UCSD-AML1 (cell line): Measurements from ENCODE around the gene LTBR.

ENCODE experiments used
- DNase-seq: peaks from one replicate; lab custom pipeline; 2025; ENCODE audit not compliant: unreplicated experiment; lab: John Stamatoyannopoulos, UW

Gene LTBR

GRCh38 chr12:6346235-6346832 lies 37.6 kb upstream of the LTBR start:
- no peak for DNase-seq

GRCh38 chr12:6346942-6347341 lies 37.0 kb upstream of the LTBR start:
- no peak for DNase-seq

GRCh38 chr12:6347367-6348338 lies 36.3 kb upstream of the LTBR start:
- peak; percentile 54 for DNase-seq

GRCh38 chr12:6351622-6352021 lies 32.3 kb upstream of the LTBR start:
- no peak for DNase-seq

GRCh38 chr12:6352193-6353173 lies 31.5 kb upstream of the LTBR start:
- DNase-seq, result no peak

GRCh38 chr12:6354495-6355393 lies 29.2 kb upstream of the LTBR start:
- no peak for DNase-seq

- no peak for DNase-seq
Observed at GRCh38 chr12:6355491-6356373, 28.2 kb upstream of the LTBR start.

GRCh38 chr12:6356374-6356820 lies 27.6 kb upstream of the LTBR start:
- no peak for DNase-seq

GRCh38 chr12:6358881-6359280 lies 25.1 kb upstream of the LTBR start:
- DNase-seq, result no peak

- no peak for DNase-seq
Observed at GRCh38 chr12:6360080-6360571, 23.8 kb upstream of the LTBR start.

- DNase-seq, result no peak
Observed at GRCh38 chr12:6360578-6361490, 23.1 kb upstream of the LTBR start.

GRCh38 chr12:6361834-6362233 lies 22.1 kb upstream of the LTBR start:
- no peak for DNase-seq

- DNase-seq, result no peak
Observed at GRCh38 chr12:6362403-6362802, 21.6 kb upstream of the LTBR start.

- no peak for DNase-seq
Observed at GRCh38 chr12:6363010-6363329, 21.0 kb upstream of the LTBR start.

- DNase-seq, result peak; percentile 86
Observed at GRCh38 chr12:6363330-6364043, 20.5 kb upstream of the LTBR start.

GRCh38 chr12:6364044-6364374 lies 20.0 kb upstream of the LTBR start:
- no peak for DNase-seq
